ENCODE measurements around the gene KCNMA1.

KCNMA1 gene

GRCh38 chr10:77377034-77377433 is 260.6 kb downstream of the KCNMA1 start:
- Histone ChIP-seq H3K27ac (ENCODE audit: low read depth, low read length) (no peak overlapping the region), H3K9ac (ENCODE audit: low read length) (no peak overlapping the region), H3K56ac (ENCODE audit: low read length) (no peak overlapping the region), H4K5ac (ENCODE audit: low read length) (no peak overlapping the region), H3K27me3 (ENCODE audit: insufficient read depth, low read length, poor library complexity) (no peaks in the 10 kb centered on the region), H2BK5ac (ENCODE audit: low read length) (no peak overlapping the region), H3K18ac (ENCODE audit: low read length) (no peak overlapping the region), H3K4ac (ENCODE audit: low read depth, low read length) (no peak overlapping the region), H2BK120ac (ENCODE audit: low read depth, low read length) (no peak overlapping the region), H4K8ac (ENCODE audit: low read depth, low read length) (no peak overlapping the region), H3K23ac (ENCODE audit: low read length) (no peak overlapping the region), H3K79me2 (ENCODE audit: control insufficient read depth, insufficient read depth, low read length) (no peaks in the 10 kb centered on the region), H3K4me1 (ENCODE audit: control insufficient read depth, low read depth, low read length) (no peaks in the 10 kb centered on the region), H3K4me3 (ENCODE audit: low read length) (no peak overlapping the region), H3K36me3 (ENCODE audit: control insufficient read depth, insufficient read depth, low read length) (no peaks in the 10 kb centered on the region), H2BK15ac (replicated peaks; ENCODE audit: low read depth) (no peak overlapping the region), H3K4me2 (ENCODE audit: low read length) (no peak overlapping the region), H3K79me1 (ENCODE audit: low read length) (no peaks in the 10 kb centered on the region), H2AK5ac (ENCODE audit: low read length) (no peak overlapping the region)
- peak; percentile 25 for DNase-seq
- WGBS (ENCODE audit: extremely low coverage, insufficient coverage, low lambda C conversion rate): no CpG with 5 or more reads among the region's 5 CpGs

DNA sequence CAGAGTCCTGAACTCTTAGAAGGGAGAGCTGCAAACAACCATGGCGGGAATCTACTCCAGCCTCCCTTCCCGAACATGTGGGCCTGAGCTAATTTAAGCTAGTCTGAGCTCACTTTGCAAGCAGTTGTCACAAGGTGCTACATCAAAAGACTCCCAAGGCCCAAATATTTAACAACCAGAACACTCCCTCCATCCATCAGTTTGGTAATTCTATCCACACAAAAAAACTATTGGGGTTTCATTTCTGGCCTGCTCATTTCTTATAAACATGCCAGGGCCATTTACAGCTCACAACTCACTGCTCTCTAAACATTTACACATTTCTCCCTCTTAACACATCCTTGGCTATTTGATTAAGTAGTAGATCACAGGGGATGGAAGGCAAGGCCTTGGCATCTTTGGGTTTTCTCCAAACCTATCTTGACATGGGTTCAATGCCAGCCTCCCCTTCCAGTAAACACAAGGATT is 263.4 kb downstream of the KCNMA1 start:
- H3K36me3 ChIP-seq (ENCODE audit: control insufficient read depth, insufficient read depth, low read length): no peaks in the 10 kb centered on the region

DNA sequence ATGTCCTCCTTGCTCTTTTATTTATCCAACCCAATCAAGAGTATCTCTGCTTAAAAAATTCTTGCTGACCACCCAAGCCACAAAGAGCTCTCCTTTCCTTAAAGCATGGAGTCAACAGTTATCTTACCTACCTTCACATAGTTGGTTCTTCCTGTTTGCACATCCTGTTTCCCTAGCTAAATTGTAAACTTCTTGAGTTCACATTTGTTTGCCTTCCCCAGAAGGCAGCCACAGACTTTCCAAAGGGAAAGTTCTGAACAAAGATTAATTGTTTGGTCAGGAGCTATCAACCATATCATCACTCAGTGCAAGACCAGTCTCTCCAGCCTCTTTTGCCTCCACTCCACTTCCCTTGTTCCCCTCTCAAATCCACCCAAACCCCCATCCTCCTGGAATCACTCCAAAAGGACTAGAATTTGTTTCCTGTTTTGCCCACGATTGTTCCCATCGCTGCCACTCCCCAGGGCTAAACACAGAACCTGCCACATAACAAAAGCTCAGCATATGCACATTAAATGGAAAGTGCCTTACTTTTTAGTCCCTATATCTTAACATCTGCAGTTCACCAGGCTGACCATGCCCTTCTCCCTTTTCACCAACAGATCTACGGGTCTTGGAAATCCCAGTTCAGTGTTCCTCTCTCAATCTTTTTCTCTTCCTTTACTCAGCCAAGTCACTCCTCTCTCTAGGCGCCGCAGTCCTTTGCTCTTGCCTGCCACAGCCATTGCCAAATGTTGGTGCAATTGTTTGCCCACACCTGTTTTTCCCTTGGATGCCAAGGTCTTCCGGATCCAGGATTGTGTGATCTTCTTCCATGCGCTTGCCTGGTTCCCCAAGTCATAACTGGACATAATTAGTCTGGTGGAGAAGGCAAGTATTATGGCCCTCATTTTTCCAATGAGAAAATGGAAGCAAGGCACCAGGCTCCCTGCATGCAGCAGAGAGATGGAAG is 265.5 kb downstream of the KCNMA1 start:
- Histone ChIP-seq H3K9ac (ENCODE audit: low read length) (no peak overlapping the region), H3K36me3 (ENCODE audit: control insufficient read depth, insufficient read depth, low read length) (no peaks in the 10 kb centered on the region), H3K79me2 (ENCODE audit: control insufficient read depth, insufficient read depth, low read length) (no peaks in the 10 kb centered on the region), H3K27ac (ENCODE audit: low read depth, low read length) (no peak overlapping the region), H2BK15ac (replicated peaks; ENCODE audit: low read depth) (no peak overlapping the region), H3K4ac (ENCODE audit: low read depth, low read length) (no peak overlapping the region), H3K4me1 (ENCODE audit: control insufficient read depth, low read depth, low read length) (no peaks in the 10 kb centered on the region), H3K4me3 (ENCODE audit: low read length) (no peak overlapping the region), H3K27me3 (ENCODE audit: insufficient read depth, low read length, poor library complexity) (no peaks in the 10 kb centered on the region), H3K4me2 (ENCODE audit: low read length) (no peak overlapping the region), H4K8ac (ENCODE audit: low read depth, low read length) (no peak overlapping the region), H3K18ac (ENCODE audit: low read length) (no peak overlapping the region), H3K23ac (ENCODE audit: low read length) (no peak overlapping the region), H2BK5ac (ENCODE audit: low read length) (no peak overlapping the region), H2AK5ac (ENCODE audit: low read length) (no peak overlapping the region), H4K5ac (ENCODE audit: low read length) (no peak overlapping the region), H2BK120ac (ENCODE audit: low read depth, low read length) (no peak overlapping the region), H3K79me1 (ENCODE audit: low read length) (no peaks in the 10 kb centered on the region), H3K56ac (ENCODE audit: low read length) (no peak overlapping the region)
- DNase-seq: no peak
- WGBS (ENCODE audit: extremely low coverage, insufficient coverage, low lambda C conversion rate): no CpG with 5 or more reads among the region's 7 CpGs

More for the DNA sequence above, 263.4 kb downstream of the KCNMA1 start:
- Histone ChIP-seq H3K23ac (ENCODE audit: low read length) (no peak overlapping the region), H2AK5ac (ENCODE audit: low read length) (no peak overlapping the region), H3K27me3 (ENCODE audit: insufficient read depth, low read length, poor library complexity) (no peaks in the 10 kb centered on the region), H3K4me3 (ENCODE audit: low read length) (no peak overlapping the region), H3K9ac (ENCODE audit: low read length) (no peak overlapping the region), H2BK5ac (ENCODE audit: low read length) (no peak overlapping the region), H3K56ac (ENCODE audit: low read length) (no peak overlapping the region), H3K79me2 (ENCODE audit: control insufficient read depth, insufficient read depth, low read length) (no peaks in the 10 kb centered on the region), H3K4me1 (ENCODE audit: control insufficient read depth, low read depth, low read length) (no peaks in the 10 kb centered on the region), H2BK120ac (ENCODE audit: low read depth, low read length) (no peak overlapping the region), H3K18ac (ENCODE audit: low read length) (no peak overlapping the region), H4K5ac (ENCODE audit: low read length) (no peak overlapping the region), H3K27ac (ENCODE audit: low read depth, low read length) (no peak overlapping the region), H3K4me2 (ENCODE audit: low read length) (no peak overlapping the region), H3K4ac (ENCODE audit: low read depth, low read length) (no peak overlapping the region), H3K79me1 (ENCODE audit: low read length) (no peaks in the 10 kb centered on the region), H2BK15ac (replicated peaks; ENCODE audit: low read depth) (no peak overlapping the region), H4K8ac (ENCODE audit: low read depth, low read length) (no peak overlapping the region)
- DNase-seq: no peak
- WGBS (ENCODE audit: extremely low coverage, insufficient coverage, low lambda C conversion rate): no CpG with 5 or more reads among the region's 2 CpGs

- no peak overlapping the region for H3K18ac ChIP-seq (ENCODE audit: low read length)
- DNase-seq: no peak
- no peak overlapping the region for H3K4me3 ChIP-seq (ENCODE audit: low read length)
- H3K36me3 ChIP-seq (ENCODE audit: control insufficient read depth, insufficient read depth, low read length): no peaks in the 10 kb centered on the region
- H3K4me2 ChIP-seq (ENCODE audit: low read length): no peak overlapping the region
- H3K79me1 ChIP-seq (ENCODE audit: low read length): no peaks in the 10 kb centered on the region
- H2BK5ac ChIP-seq (ENCODE audit: low read length): no peak overlapping the region
- no peak overlapping the region for H3K56ac ChIP-seq (ENCODE audit: low read length)
- H3K27ac ChIP-seq (ENCODE audit: low read depth, low read length): no peak overlapping the region
- no peak overlapping the region for H2BK15ac ChIP-seq (replicated peaks; ENCODE audit: low read depth)
- no peaks in the 10 kb centered on the region for H3K79me2 ChIP-seq (ENCODE audit: control insufficient read depth, insufficient read depth, low read length)
- H2BK120ac ChIP-seq (ENCODE audit: low read depth, low read length): no peak overlapping the region
- no peak overlapping the region for H3K9ac ChIP-seq (ENCODE audit: low read length)
- no peak overlapping the region for H4K8ac ChIP-seq (ENCODE audit: low read depth, low read length)
- H3K4me1 ChIP-seq (ENCODE audit: control insufficient read depth, low read depth, low read length): no peaks in the 10 kb centered on the region
- H4K5ac ChIP-seq (ENCODE audit: low read length): no peak overlapping the region
- H3K23ac ChIP-seq (ENCODE audit: low read length): no peak overlapping the region
- H3K27me3 ChIP-seq (ENCODE audit: insufficient read depth, low read length, poor library complexity): no peaks in the 10 kb centered on the region
- no CpG with 5 or more reads among the region's 1 CpG for WGBS (ENCODE audit: extremely low coverage, insufficient coverage, low lambda C conversion rate)
- no peak overlapping the region for H3K4ac ChIP-seq (ENCODE audit: low read depth, low read length)
- no peak overlapping the region for H2AK5ac ChIP-seq (ENCODE audit: low read length)
Observed at GRCh38 chr10:77371421-77371820, 266.2 kb downstream of the KCNMA1 start.

- DNase-seq: no peak
- Histone ChIP-seq H3K79me1 (ENCODE audit: low read length) (no peaks in the 10 kb centered on the region), H4K5ac (ENCODE audit: low read length) (no peak overlapping the region), H3K4ac (ENCODE audit: low read depth, low read length) (no peak overlapping the region), H3K18ac (ENCODE audit: low read length) (no peak overlapping the region), H2AK5ac (ENCODE audit: low read length) (no peak overlapping the region), H3K4me2 (ENCODE audit: low read length) (no peak overlapping the region), H3K56ac (ENCODE audit: low read length) (no peak overlapping the region), H3K9ac (ENCODE audit: low read length) (no peak overlapping the region), H3K27me3 (ENCODE audit: insufficient read depth, low read length, poor library complexity) (no peaks in the 10 kb centered on the region), H3K79me2 (ENCODE audit: control insufficient read depth, insufficient read depth, low read length) (no peaks in the 10 kb centered on the region), H4K8ac (ENCODE audit: low read depth, low read length) (no peak overlapping the region), H2BK5ac (ENCODE audit: low read length) (no peak overlapping the region), H2BK120ac (ENCODE audit: low read depth, low read length) (no peak overlapping the region), H3K27ac (ENCODE audit: low read depth, low read length) (no peak overlapping the region), H3K36me3 (ENCODE audit: control insufficient read depth, insufficient read depth, low read length) (no peaks in the 10 kb centered on the region), H3K4me3 (ENCODE audit: low read length) (no peak overlapping the region), H2BK15ac (replicated peaks; ENCODE audit: low read depth) (no peak overlapping the region), H3K4me1 (ENCODE audit: control insufficient read depth, low read depth, low read length) (no peaks in the 10 kb centered on the region), H3K23ac (ENCODE audit: low read length) (no peak overlapping the region)
Observed at GRCh38 chr10:77368006-77368405, 269.6 kb downstream of the KCNMA1 start.

DNA sequence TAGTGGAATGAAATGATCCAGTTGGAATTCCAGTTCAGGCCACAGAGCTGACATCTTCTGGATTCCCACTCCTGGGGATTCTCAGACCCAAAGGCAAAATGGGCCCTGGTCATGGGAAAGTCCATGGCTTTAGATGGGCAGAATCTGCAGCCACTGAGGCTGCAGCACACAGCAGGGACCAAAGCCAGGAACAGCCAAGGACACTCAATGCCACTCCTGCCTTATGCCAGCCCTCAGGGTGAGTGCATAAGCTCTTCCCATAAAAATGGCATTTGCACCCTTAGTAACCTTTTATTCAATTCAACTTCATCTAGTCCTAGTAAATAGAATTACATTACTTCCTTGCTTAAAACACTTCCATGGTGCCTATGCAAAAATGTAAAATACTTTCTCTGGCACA is 274.4 kb downstream of the KCNMA1 start:
- H3K23ac ChIP-seq (ENCODE audit: low read length): no peak overlapping the region
- H3K36me3 ChIP-seq (ENCODE audit: control insufficient read depth, insufficient read depth, low read length): no peaks in the 10 kb centered on the region
- H3K79me2 ChIP-seq (ENCODE audit: control insufficient read depth, insufficient read depth, low read length): no peaks in the 10 kb centered on the region
- peaks cover 2% of the 10 kb centered on the region for H3K4me1 ChIP-seq (ENCODE audit: control insufficient read depth, low read depth, low read length)
- H3K18ac ChIP-seq (ENCODE audit: low read length): no peak overlapping the region
- no peak overlapping the region for H2BK5ac ChIP-seq (ENCODE audit: low read length)
- H3K27ac ChIP-seq (ENCODE audit: low read depth, low read length): no peak overlapping the region
- H4K8ac ChIP-seq (ENCODE audit: low read depth, low read length): no peak overlapping the region
- no peak overlapping the region for H3K4ac ChIP-seq (ENCODE audit: low read depth, low read length)
- H3K79me1 ChIP-seq (ENCODE audit: low read length): no peaks in the 10 kb centered on the region
- no peak overlapping the region for H2AK5ac ChIP-seq (ENCODE audit: low read length)
- no peak overlapping the region for H4K5ac ChIP-seq (ENCODE audit: low read length)
- no peak overlapping the region for H3K9ac ChIP-seq (ENCODE audit: low read length)
- no peaks in the 10 kb centered on the region for H3K27me3 ChIP-seq (ENCODE audit: insufficient read depth, low read length, poor library complexity)
- DNase-seq: no peak
- H3K56ac ChIP-seq (ENCODE audit: low read length): no peak overlapping the region
- no peak overlapping the region for H2BK120ac ChIP-seq (ENCODE audit: low read depth, low read length)
- no peak overlapping the region for H3K4me2 ChIP-seq (ENCODE audit: low read length)
- no peak overlapping the region for H2BK15ac ChIP-seq (replicated peaks; ENCODE audit: low read depth)
- H3K4me3 ChIP-seq (ENCODE audit: low read length): no peak overlapping the region

Data from mesendoderm (in vitro differentiated cells).